K562 (cell line): ENCODE data around the gene NECTIN4. TPM values are rescaled to one million over a fixed set of nuclear protein-coding genes. Genes with fewer than 3 reads are reported as not detected.

ENCODE experiments used
- CBFA2T3 ChIP-seq: fragments of 450-650 bp; IDR thresholded peaks from 2 replicates; pipeline ENCODE4 v1.6.1; 2017
- CEBPG ChIP-seq, 3 experiments: fragments of 200-800 bp in 1 of 3; sonication (Bioruptor generic) in 1 of 3; sonication (generic) in 1 of 3; formaldehyde crosslinking in 1 of 3; IDR thresholded peaks in 2 of 3; conservative IDR thresholded peaks in 1 of 3; 2 replicates each; pipeline versions ENCODE4 v1.6.1 to v1.8.0; 2016 to 2022; ENCODE audit warnings: missing compliant biosample characterization in 2 of 3, missing genetic modification characterization in 2 of 3, mild to moderate bottlenecking in 1 of 3, missing genetic modification reagents in 1 of 3
- CHD2 ChIP-seq: IDR thresholded peaks from 2 replicates; pipeline ENCODE4 v1.6.1; 2011; ENCODE audit warnings: low read depth, low read length
- DPF2 ChIP-seq: fragments of 450-650 bp; IDR thresholded peaks from 2 replicates; pipeline ENCODE4 v1.6.1; 2016
- FUS ChIP-seq: fragments of 200-400 bp; formaldehyde crosslinking; optimal IDR thresholded peaks from 2 replicates; pipeline ENCODE3; 2017; ENCODE audit warnings: low read depth, low read length
- GATA2 ChIP-seq: sonication (generic); formaldehyde crosslinking; IDR thresholded peaks from 2 replicates; pipeline ENCODE4 v1.4.0; 2020; ENCODE audit warnings: mild to moderate bottlenecking, missing genetic modification reagents
- NUFIP1 ChIP-seq: fragments of 450-650 bp; IDR thresholded peaks from 2 replicates; pipeline ENCODE4 v1.6.1; 2018; ENCODE audit not compliant: partially characterized antibody
- SMARCA4 ChIP-seq: fragments of 450-650 bp; IDR thresholded peaks from 2 replicates; pipeline ENCODE4 v1.6.1; 2016
- TCF3 ChIP-seq: sonication (generic); formaldehyde crosslinking; IDR thresholded peaks from 2 replicates; pipeline ENCODE4 v1.4.0; 2020; ENCODE audit warnings: mild to moderate bottlenecking, missing genetic modification reagents
- YY1 ChIP-seq, 3 experiments: IDR thresholded peaks; 2 replicates each; pipeline ENCODE4 v1.6.1; 2011; ENCODE audit warnings: low read length in 2 of 3, mild to moderate bottlenecking in 2 of 3, moderate library complexity in 2 of 3, borderline replicate concordance in 1 of 3, control low read depth in 1 of 3, low read depth in 1 of 3; ENCODE audit not compliant: insufficient read depth in 3 of 3, insufficient replicate concordance in 2 of 3, control insufficient read depth in 1 of 3, insufficient read length in 1 of 3; ENCODE audit errors: extremely low read depth in 1 of 3
- ZKSCAN8 ChIP-seq: fragments of 200-800 bp; sonication (Bioruptor generic); IDR thresholded peaks from 2 replicates; pipeline ENCODE4 v1.6.1; 2016; ENCODE audit warnings: missing genetic modification characterization, missing compliant biosample characterization
- polyA plus RNA-seq, 8 experiments: library from polyadenylated mRNA; depleted of rRNA in 4 of 8; stranded (reverse) in 5 of 8; unstranded in 3 of 8; fragments of >200 nt; fragmentation: Nextera tagmentation in 2 of 8; fragmentation: Illumina TruSeq in 1 of 8; extraction: Ambion mirVana in 2 of 8; extraction: Trizol in 1 of 8; gene quantifications; 2 replicates each; pipeline versions ENCODE4 v1.2.1 to v1.2.3, GENCODE V29; 2011 to 2014; ENCODE audit warnings: inconsistent platforms in 1 of 8, missing spikeins in 1 of 8
- total RNA-seq, 7 experiments: library from RNA; depleted of rRNA in 6 of 7; stranded (reverse); fragments of >200 nt in 6 of 7; fragmentation: Illumina TruSeq in 2 of 7; extraction: Trizol in 2 of 7; gene quantifications; 2 replicates each; pipeline versions ENCODE4 v1.2.1 to v1.2.3, GENCODE V29; 2011 to 2021; ENCODE audit warnings: low replicate concordance in 1 of 7
- TF ChIP-seq, protein P1 (sequence below): fragments of 200-600 bp; sonication (generic); IDR thresholded peaks from one replicate; pipeline ENCODE4 v1.6.1; 2012; ENCODE audit warnings: mild to moderate bottlenecking, low read depth, low read length, inconsistent platforms
- TF ChIP-seq, protein P2 (sequence below): fragments of 250-450 bp; sonication (Bioruptor Pico); IDR thresholded peaks from 2 replicates; pipeline ENCODE4 v1.8.0; 2021; ENCODE audit warnings: moderate library complexity, mild to moderate bottlenecking, inconsistent platforms
- TF ChIP-seq, protein P3 (sequence below): fragments of 450-650 bp; IDR thresholded peaks from 2 replicates; pipeline ENCODE4 v1.6.1; 2016

The NECTIN4 gene
- total and polyA plus RNA-seq, 9 of the 15 experiments (the other 6 are each of a cell fraction or from before 2014, with no cell fraction given) = 0.01 to 0.09 TPM; not detected in 7

DNA sequence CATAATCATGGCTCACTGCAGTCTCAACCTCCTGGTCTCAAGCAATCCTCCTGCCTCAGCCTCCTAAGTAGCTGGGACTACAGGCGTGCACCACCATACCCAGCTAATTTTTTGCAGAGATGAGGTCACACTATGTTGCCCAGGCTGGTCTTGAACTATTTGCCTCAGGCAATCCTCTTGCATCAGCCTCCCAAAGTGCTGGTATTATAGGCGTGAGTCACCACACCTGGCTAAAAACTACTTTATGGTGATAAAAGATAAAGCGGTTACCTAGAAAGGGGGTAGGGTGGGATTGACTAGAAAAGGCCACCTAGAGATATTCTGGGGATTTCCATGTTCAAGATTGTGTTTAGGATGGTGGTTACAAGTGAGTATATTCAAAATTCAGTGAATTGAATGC, 55.6 kb downstream of the NECTIN4 start (continued):
- TF ChIP-seq, protein P1, sequence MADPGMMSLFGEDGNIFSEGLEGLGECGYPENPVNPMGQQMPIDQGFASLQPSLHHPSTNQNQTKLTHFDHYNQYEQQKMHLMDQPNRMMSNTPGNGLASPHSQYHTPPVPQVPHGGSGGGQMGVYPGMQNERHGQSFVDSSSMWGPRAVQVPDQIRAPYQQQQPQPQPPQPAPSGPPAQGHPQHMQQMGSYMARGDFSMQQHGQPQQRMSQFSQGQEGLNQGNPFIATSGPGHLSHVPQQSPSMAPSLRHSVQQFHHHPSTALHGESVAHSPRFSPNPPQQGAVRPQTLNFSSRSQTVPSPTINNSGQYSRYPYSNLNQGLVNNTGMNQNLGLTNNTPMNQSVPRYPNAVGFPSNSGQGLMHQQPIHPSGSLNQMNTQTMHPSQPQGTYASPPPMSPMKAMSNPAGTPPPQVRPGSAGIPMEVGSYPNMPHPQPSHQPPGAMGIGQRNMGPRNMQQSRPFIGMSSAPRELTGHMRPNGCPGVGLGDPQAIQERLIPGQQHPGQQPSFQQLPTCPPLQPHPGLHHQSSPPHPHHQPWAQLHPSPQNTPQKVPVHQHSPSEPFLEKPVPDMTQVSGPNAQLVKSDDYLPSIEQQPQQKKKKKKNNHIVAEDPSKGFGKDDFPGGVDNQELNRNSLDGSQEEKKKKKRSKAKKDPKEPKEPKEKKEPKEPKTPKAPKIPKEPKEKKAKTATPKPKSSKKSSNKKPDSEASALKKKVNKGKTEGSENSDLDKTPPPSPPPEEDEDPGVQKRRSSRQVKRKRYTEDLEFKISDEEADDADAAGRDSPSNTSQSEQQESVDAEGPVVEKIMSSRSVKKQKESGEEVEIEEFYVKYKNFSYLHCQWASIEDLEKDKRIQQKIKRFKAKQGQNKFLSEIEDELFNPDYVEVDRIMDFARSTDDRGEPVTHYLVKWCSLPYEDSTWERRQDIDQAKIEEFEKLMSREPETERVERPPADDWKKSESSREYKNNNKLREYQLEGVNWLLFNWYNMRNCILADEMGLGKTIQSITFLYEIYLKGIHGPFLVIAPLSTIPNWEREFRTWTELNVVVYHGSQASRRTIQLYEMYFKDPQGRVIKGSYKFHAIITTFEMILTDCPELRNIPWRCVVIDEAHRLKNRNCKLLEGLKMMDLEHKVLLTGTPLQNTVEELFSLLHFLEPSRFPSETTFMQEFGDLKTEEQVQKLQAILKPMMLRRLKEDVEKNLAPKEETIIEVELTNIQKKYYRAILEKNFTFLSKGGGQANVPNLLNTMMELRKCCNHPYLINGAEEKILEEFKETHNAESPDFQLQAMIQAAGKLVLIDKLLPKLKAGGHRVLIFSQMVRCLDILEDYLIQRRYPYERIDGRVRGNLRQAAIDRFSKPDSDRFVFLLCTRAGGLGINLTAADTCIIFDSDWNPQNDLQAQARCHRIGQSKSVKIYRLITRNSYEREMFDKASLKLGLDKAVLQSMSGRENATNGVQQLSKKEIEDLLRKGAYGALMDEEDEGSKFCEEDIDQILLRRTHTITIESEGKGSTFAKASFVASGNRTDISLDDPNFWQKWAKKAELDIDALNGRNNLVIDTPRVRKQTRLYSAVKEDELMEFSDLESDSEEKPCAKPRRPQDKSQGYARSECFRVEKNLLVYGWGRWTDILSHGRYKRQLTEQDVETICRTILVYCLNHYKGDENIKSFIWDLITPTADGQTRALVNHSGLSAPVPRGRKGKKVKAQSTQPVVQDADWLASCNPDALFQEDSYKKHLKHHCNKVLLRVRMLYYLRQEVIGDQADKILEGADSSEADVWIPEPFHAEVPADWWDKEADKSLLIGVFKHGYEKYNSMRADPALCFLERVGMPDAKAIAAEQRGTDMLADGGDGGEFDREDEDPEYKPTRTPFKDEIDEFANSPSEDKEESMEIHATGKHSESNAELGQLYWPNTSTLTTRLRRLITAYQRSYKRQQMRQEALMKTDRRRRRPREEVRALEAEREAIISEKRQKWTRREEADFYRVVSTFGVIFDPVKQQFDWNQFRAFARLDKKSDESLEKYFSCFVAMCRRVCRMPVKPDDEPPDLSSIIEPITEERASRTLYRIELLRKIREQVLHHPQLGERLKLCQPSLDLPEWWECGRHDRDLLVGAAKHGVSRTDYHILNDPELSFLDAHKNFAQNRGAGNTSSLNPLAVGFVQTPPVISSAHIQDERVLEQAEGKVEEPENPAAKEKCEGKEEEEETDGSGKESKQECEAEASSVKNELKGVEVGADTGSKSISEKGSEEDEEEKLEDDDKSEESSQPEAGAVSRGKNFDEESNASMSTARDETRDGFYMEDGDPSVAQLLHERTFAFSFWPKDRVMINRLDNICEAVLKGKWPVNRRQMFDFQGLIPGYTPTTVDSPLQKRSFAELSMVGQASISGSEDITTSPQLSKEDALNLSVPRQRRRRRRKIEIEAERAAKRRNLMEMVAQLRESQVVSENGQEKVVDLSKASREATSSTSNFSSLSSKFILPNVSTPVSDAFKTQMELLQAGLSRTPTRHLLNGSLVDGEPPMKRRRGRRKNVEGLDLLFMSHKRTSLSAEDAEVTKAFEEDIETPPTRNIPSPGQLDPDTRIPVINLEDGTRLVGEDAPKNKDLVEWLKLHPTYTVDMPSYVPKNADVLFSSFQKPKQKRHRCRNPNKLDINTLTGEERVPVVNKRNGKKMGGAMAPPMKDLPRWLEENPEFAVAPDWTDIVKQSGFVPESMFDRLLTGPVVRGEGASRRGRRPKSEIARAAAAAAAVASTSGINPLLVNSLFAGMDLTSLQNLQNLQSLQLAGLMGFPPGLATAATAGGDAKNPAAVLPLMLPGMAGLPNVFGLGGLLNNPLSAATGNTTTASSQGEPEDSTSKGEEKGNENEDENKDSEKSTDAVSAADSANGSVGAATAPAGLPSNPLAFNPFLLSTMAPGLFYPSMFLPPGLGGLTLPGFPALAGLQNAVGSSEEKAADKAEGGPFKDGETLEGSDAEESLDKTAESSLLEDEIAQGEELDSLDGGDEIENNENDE = no peak
- TF ChIP-seq CBFA2T3 (peak; percentile 62), ZKSCAN8 (CRISPR knock-in tag) (no peak), YY1 (IDR thresholded peaks at IDR 0.05; ENCODE audit: borderline replicate concordance in 1 of 3, control insufficient read depth in 1 of 3, extremely low read depth in 1 of 3, insufficient read depth in 3 of 3, insufficient read length in 1 of 3, insufficient replicate concordance in 2 of 3, low read depth in 1 of 3, low read length in 2 of 3) (no peak), TCF3 (peak; percentile 57), CEBPG (CRISPR knock-in tag; IDR thresholded peaks at IDR 0.05) (peak; percentile 85), CEBPG (tag; conservative IDR thresholded peaks at IDR 0.05 in 1 of 2, IDR thresholded peaks at IDR 0.05 in 1 of 2) (peak in 1 of 2 experiments; percentile 33; a peak in 1 of 4 replicates), GATA2 (CRISPR knock-in tag) (no peak), CHD2 (no peak), SMARCA4 (peak; percentile 63), NUFIP1 (no peak), DPF2 (peak; percentile 74), FUS (no peak)
- TF ChIP-seq, protein P2, sequence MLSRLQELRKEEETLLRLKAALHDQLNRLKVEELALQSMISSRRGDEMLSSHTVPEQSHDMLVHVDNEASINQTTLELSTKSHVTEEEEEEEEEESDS = no peak
- TF ChIP-seq, protein P3, sequence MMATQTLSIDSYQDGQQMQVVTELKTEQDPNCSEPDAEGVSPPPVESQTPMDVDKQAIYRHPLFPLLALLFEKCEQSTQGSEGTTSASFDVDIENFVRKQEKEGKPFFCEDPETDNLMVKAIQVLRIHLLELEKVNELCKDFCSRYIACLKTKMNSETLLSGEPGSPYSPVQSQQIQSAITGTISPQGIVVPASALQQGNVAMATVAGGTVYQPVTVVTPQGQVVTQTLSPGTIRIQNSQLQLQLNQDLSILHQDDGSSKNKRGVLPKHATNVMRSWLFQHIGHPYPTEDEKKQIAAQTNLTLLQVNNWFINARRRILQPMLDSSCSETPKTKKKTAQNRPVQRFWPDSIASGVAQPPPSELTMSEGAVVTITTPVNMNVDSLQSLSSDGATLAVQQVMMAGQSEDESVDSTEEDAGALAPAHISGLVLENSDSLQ = no peak
